NT2/D1 (cell line): ENCODE measurements around the gene OR4Q2.

Experiments used
- DNase-seq: peaks from one replicate; pipeline ENCODE4 v3.0.0-alpha.2; 2011; ENCODE audit warnings: low read depth, low spot score
- H3K27me3 ChIP-seq: 2 replicates; pipeline ENCODE4 v1.6.0; 2011; ENCODE audit warnings: mild to moderate bottlenecking; ENCODE audit not compliant: insufficient read length, insufficient read depth
- H3K36me3 ChIP-seq: 2 replicates; pipeline ENCODE4 v1.6.1; 2011; ENCODE audit warnings: mild to moderate bottlenecking, low read length, mixed read lengths; ENCODE audit not compliant: insufficient read depth, insufficient read length
- H3K4me1 ChIP-seq: 2 replicates; pipeline ENCODE4 v1.5.1; 2011; ENCODE audit not compliant: insufficient read depth, insufficient read length
- H3K4me3 ChIP-seq: 2 replicates; pipeline ENCODE4 v1.5.1; 2011; ENCODE audit warnings: low read depth; ENCODE audit not compliant: insufficient read length
- H3K9ac ChIP-seq: 2 replicates; pipeline ENCODE4 v1.6.0; 2011; ENCODE audit warnings: low read depth; ENCODE audit not compliant: insufficient read length
- H3K9me3 ChIP-seq: 2 replicates; pipeline ENCODE4 v1.5.1; 2011; ENCODE audit warnings: mild to moderate bottlenecking, low read length; ENCODE audit not compliant: insufficient read depth
- SUZ12 ChIP-seq: IDR thresholded peaks from 2 replicates; pipeline ENCODE4 v1.6.1; 2011; ENCODE audit not compliant: insufficient read length, insufficient read depth; ENCODE audit errors: extremely low read depth
- YY1 ChIP-seq: IDR thresholded peaks from 2 replicates; pipeline ENCODE4 v1.6.1; 2011; ENCODE audit not compliant: insufficient read length, insufficient read depth
- ZNF274 ChIP-seq: IDR thresholded peaks from 2 replicates; pipeline ENCODE4 v1.6.1; 2011; ENCODE audit warnings: mild to moderate bottlenecking, low read depth, low read length

The OR4Q2 gene

GRCh38 chr14:20019257-20019865, 17.4 kb downstream of the OR4Q2 start, which contains the start of gene OR4K14:
Gene OR4K14, minus strand, starts transcription at chr14:20019307. Its CDS starts 4,114 bp downstream, at chr14:20015193.
- H3K4me1 ChIP-seq, result no peaks in the 10 kb centered on the region
- TF ChIP-seq ZNF274 (no peak), SUZ12 (no peak), YY1 (no peak)
- H3K4me3 ChIP-seq, result no peak within 1 kb of the TSS
- DNase-seq, result no peak
- H3K36me3 ChIP-seq, result no peaks in the 10 kb centered on the region
- H3K9ac ChIP-seq, result no peak within 1 kb of the TSS
- no peaks in the 10 kb centered on the region for H3K9me3 ChIP-seq
- H3K27me3 ChIP-seq, result no peaks in the 10 kb centered on the region

GRCh38 chr14:20031058-20031457, 29.1 kb downstream of the OR4Q2 start:
- Histone ChIP-seq H3K9ac (no peak overlapping the region), H3K27me3 (no peaks in the 10 kb centered on the region), H3K36me3 (no peaks in the 10 kb centered on the region), H3K4me1 (no peaks in the 10 kb centered on the region), H3K9me3 (no peaks in the 10 kb centered on the region), H3K4me3 (no peak overlapping the region)
- no peak for DNase-seq
- no peak for TF ChIP-seq ZNF274
- no peak for TF ChIP-seq SUZ12
- TF ChIP-seq YY1, result no peak

DNA sequence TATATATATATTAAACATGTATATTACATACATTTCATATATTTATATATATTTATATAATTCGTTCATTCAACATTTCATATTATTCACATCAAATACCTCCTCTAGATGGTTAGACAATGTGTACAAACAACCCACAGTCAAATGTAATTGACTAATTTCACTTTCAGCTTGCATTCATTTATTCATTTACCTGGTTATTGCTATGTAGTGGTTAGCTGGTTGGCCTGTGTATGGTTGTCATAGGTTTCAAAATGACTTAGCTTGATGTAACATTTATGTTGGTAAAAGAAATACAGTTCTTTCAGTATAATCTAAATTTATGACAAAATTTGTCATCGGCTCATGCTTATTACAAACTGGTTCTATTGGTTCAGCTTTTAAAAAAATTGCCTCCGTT, 33.5 kb downstream of the OR4Q2 start:
- Histone ChIP-seq H3K36me3 (no peaks in the 10 kb centered on the region), H3K9ac (no peak overlapping the region), H3K4me3 (no peak overlapping the region), H3K27me3 (no peaks in the 10 kb centered on the region), H3K4me1 (no peaks in the 10 kb centered on the region), H3K9me3 (no peaks in the 10 kb centered on the region)
- TF ChIP-seq ZNF274, result no peak
- no peak for TF ChIP-seq YY1
- TF ChIP-seq SUZ12, result no peak
- no peak for DNase-seq

- H3K36me3 ChIP-seq, result no peaks in the 10 kb centered on the region
- H3K9me3 ChIP-seq, result no peaks in the 10 kb centered on the region
- no peak for TF ChIP-seq ZNF274
- TF ChIP-seq SUZ12, result no peak
- no peak for TF ChIP-seq YY1
- no peaks in the 10 kb centered on the region for H3K27me3 ChIP-seq
- no peak within 1 kb of the TSS for H3K4me3 ChIP-seq
- no peak for DNase-seq
- no peak within 1 kb of the TSS for H3K9ac ChIP-seq
- H3K4me1 ChIP-seq, result no peaks in the 10 kb centered on the region
Measured at GRCh38 chr14:20035938-20036337, 34.0 kb downstream of the OR4Q2 start, which contains the start of gene OR4K13. Gene OR4K13, minus strand, starts transcription at chr14:20036038. Its CDS starts 1,280 bp downstream, at chr14:20034758.

DNA sequence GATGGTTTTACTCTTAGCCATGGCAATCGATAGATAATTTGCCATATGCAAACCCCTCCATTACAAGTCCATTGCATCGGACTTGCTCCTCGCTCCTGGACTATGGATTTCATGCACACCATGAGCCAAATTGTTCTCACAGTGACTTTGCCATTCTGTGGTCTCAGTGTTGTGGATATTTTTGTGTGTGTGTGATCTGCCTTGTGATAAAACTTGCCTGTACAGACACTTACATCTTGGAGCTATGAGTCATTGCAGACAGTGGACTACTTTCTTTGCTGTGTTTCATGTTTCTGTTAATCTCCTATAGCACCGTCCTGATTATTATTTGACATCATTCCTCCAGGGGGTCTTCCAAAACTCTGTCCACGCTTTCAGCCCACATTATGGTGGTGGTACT, 42.3 kb downstream of the OR4Q2 start:
- Histone ChIP-seq H3K9ac (no peak overlapping the region), H3K27me3 (no peaks in the 10 kb centered on the region), H3K4me1 (no peaks in the 10 kb centered on the region), H3K4me3 (no peak overlapping the region), H3K9me3 (no peaks in the 10 kb centered on the region), H3K36me3 (no peaks in the 10 kb centered on the region)
- no peak for DNase-seq
- no peak for TF ChIP-seq YY1
- TF ChIP-seq SUZ12, result no peak
- TF ChIP-seq ZNF274, result no peak

DNA sequence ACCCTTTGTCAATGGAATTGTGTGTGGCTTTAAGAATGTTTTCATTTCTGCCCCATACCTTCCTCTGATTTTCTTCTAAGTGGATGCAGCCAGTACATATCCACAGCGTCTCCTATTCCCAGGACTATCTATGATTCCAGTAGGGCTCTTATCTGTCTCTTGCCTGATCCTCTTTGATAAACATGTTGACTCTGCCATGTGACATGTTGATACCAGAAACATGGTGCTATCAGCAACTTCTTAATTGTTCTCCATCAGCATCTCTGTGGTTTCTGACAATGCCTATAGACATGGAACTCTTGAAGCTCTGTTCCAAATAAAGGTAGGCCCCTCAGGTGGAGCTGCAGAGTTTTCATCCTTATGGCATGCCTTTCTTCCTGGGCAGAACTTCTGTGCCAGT, 46.2 kb downstream of the OR4Q2 start:
- no peak overlapping the region for H3K4me3 ChIP-seq
- TF ChIP-seq ZNF274, result no peak
- no peak for TF ChIP-seq YY1
- no peak for TF ChIP-seq SUZ12
- H3K9me3 ChIP-seq, result no peaks in the 10 kb centered on the region
- DNase-seq, result no peak
- no peaks in the 10 kb centered on the region for H3K4me1 ChIP-seq
- H3K9ac ChIP-seq, result no peak overlapping the region
- no peaks in the 10 kb centered on the region for H3K36me3 ChIP-seq
- H3K27me3 ChIP-seq, result no peaks in the 10 kb centered on the region
